ENCODE data around the gene CACNB4.
"Not testable (repeated sequence)": the region's sequence is repeated elsewhere in the genome, so short reads cannot be mapped to it uniquely, and the experiment has no call there.

The CACNB4 gene

GRCh38 chr2:152031747-152032306 is 67.0 kb downstream of the CACNB4 start:
- peak overlapping the region; percentile 2; the same call in 1 of the 2 replicates for H3K4me3 ChIP-seq (ENCODE audit: low read depth, low read length)
- no peaks in the 10 kb centered on the region for H3K36me3 ChIP-seq
- H3K27me3 ChIP-seq (ENCODE audit: insufficient read depth, low read depth, severe bottlenecking) = no peaks in the 10 kb centered on the region
- H3K9me3 ChIP-seq (ENCODE audit: severe bottlenecking) = peaks cover 4% of the 10 kb centered on the region
- H3K27ac ChIP-seq = peak overlapping the region; percentile 90
- no peak for DNase-seq
- TF ChIP-seq CTCF (IDR thresholded peaks at IDR 0.05; ENCODE audit: low read depth, low read length) = no peak

GRCh38 chr2:152030596-152031328 is 68.1 kb downstream of the CACNB4 start:
- not testable (repeated sequence) for DNase-seq; H3K4me3 ChIP-seq (ENCODE audit: low read depth, low read length); H3K27me3 ChIP-seq (ENCODE audit: insufficient read depth, low read depth, severe bottlenecking); H3K36me3 ChIP-seq; H3K9me3 ChIP-seq (ENCODE audit: severe bottlenecking)
- peak overlapping the region; percentile 90 for H3K27ac ChIP-seq

GRCh38 chr2:152028182-152028862 is 70.5 kb downstream of the CACNB4 start:
- Histone ChIP-seq H3K27ac (no peak overlapping the region), H3K36me3 (no peaks in the 10 kb centered on the region), H3K4me3 (ENCODE audit: low read depth, low read length) (no peak overlapping the region), H3K9me3 (ENCODE audit: severe bottlenecking) (peaks cover 4% of the 10 kb centered on the region), H3K27me3 (ENCODE audit: insufficient read depth, low read depth, severe bottlenecking) (no peaks in the 10 kb centered on the region)
- no peak for TF ChIP-seq CTCF (IDR thresholded peaks at IDR 0.05; ENCODE audit: low read depth, low read length)
- no peak for DNase-seq

- Histone ChIP-seq H3K9me3 (ENCODE audit: severe bottlenecking) (peaks cover 4% of the 10 kb centered on the region), H3K36me3 (no peaks in the 10 kb centered on the region), H3K27me3 (ENCODE audit: insufficient read depth, low read depth, severe bottlenecking) (no peaks in the 10 kb centered on the region), H3K27ac (no peak overlapping the region), H3K4me3 (ENCODE audit: low read depth, low read length) (peak overlapping the region; percentile 43)
- peak; percentile 97 for TF ChIP-seq CTCF (IDR thresholded peaks at IDR 0.05; ENCODE audit: low read depth, low read length)
- peak; percentile 82 for DNase-seq
Measured at GRCh38 chr2:152025678-152026287, 73.1 kb downstream of the CACNB4 start.

GRCh38 chr2:152024477-152024876 is 74.4 kb downstream of the CACNB4 start:
- no peak for DNase-seq
- H3K9me3 ChIP-seq (ENCODE audit: severe bottlenecking) = no peaks in the 10 kb centered on the region
- no peak for TF ChIP-seq CTCF (IDR thresholded peaks at IDR 0.05; ENCODE audit: low read depth, low read length)

GRCh38 chr2:152022090-152022489 is 76.8 kb downstream of the CACNB4 start:
- no peak overlapping the region for H3K4me3 ChIP-seq (ENCODE audit: low read depth, low read length)
- H3K36me3 ChIP-seq = no peaks in the 10 kb centered on the region
- H3K27me3 ChIP-seq (ENCODE audit: insufficient read depth, low read depth, severe bottlenecking) = no peaks in the 10 kb centered on the region
- H3K27ac ChIP-seq = no peak overlapping the region
- DNase-seq = no peak
- H3K9me3 ChIP-seq (ENCODE audit: severe bottlenecking) = no peaks in the 10 kb centered on the region
- no peak for TF ChIP-seq CTCF (IDR thresholded peaks at IDR 0.05; ENCODE audit: low read depth, low read length)

More at GRCh38 chr2:152024477-152024876, 74.4 kb downstream of the CACNB4 start:
- H3K27me3 ChIP-seq (ENCODE audit: insufficient read depth, low read depth, severe bottlenecking) = no peaks in the 10 kb centered on the region
- H3K4me3 ChIP-seq (ENCODE audit: low read depth, low read length) = no peak overlapping the region
- H3K36me3 ChIP-seq = no peaks in the 10 kb centered on the region
- no peak overlapping the region for H3K27ac ChIP-seq

GRCh38 chr2:152021001-152021400 is 77.8 kb downstream of the CACNB4 start:
- H3K4me3 ChIP-seq (ENCODE audit: low read depth, low read length); H3K27ac ChIP-seq; H3K9me3 ChIP-seq (ENCODE audit: severe bottlenecking); DNase-seq; H3K27me3 ChIP-seq (ENCODE audit: insufficient read depth, low read depth, severe bottlenecking); H3K36me3 ChIP-seq: not testable (repeated sequence)

Measured in WERI-Rb-1 (cell line).